GM12873 (cell line): ENCODE data around the gene DTX3L.

Source experiments
- CTCF ChIP-seq: IDR thresholded peaks from 2 replicates; pipeline ENCODE4 v1.5.1; 2012; ENCODE audit warnings: low read depth, mild to moderate bottlenecking, moderate library complexity, low read length, control low read depth; ENCODE audit not compliant: insufficient read depth; ENCODE audit errors: missing control alignments

The DTX3L gene

GRCh38 chr3:122548076-122548475 is 16.1 kb upstream of the DTX3L start:
- TF ChIP-seq CTCF: no peak

DNA sequence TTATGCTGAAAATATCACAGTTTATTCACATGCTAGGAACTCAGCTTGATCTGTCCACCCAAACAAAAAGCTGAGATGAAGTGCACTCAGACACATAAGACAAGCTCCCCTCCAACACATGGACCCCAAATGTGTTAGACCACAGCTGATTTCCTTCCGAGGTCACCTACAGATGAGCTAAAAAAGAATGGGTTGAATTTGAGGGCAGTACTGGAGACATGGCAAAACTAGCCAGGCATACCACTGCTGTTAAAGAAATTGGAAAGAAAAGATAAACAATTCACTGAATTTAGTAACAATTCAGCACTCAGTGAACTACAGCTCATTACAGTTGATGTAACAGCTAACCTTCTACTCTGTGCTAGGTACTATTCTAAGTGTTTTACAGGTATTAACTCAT is 15.5 kb upstream of the DTX3L start:
- TF ChIP-seq CTCF: no peak

DNA sequence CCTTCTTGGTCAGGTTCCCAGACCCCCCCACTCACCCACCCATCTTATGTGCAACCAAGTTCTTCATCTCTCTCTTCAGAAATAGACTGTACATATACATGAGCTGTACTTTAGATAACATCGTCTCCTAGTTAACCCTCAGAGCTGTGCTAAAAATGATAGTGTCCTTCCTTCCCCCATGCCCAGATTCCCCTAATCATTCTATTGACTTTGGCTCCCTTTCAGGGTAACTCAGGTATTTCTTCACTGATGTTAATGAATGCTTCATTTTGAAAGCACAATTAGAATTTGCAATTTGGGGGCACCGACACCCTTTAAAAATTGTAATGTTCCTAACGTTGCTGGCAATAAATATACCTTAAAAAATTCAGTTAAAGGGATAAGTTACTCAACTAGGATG is 11.0 kb upstream of the DTX3L start:
- no peak for TF ChIP-seq CTCF

GRCh38 chr3:122555275-122556071 is 8.7 kb upstream of the DTX3L start:
- TF ChIP-seq CTCF: no peak

- no peak for TF ChIP-seq CTCF
Measured at GRCh38 chr3:122557356-122557755, 6.8 kb upstream of the DTX3L start.

DNA sequence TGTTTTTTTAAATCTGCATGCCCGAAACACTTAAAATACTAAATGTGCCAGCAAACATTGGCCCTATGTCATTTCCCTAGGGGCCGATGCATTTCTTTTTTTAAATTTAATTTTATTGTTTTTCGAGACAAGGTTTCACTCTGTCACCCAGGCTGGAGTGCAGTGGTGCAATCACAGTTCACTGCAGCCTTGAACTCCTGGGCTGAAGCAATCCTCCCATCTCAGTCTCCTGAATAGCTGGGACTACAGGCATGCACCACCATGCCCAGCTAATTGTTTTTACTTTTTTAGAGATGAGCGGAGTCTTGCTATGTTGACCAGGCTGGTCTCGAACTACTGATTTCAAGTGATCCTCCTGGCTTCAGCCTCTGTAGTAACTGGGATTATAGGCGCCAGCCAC is 5.5 kb upstream of the DTX3L start:
- no peak for TF ChIP-seq CTCF

DNA sequence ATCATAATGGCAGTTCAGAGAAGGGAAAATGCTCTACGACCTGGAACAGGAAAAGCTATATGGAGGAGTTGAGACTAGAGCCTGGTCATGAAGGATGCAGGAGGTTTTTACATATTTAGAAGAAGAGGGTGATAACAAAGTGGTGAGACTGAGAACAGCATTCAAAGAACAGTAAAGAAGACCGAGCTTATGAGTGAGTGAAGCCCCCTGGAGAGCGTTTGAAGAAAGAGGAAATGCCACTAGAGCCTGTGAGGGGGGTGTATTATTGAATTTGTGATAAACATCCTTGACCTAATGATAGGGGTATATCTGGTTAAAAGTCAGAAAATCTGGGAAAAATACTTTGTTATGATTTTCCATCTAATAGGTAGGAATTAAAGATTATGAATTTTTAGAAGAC is 4.2 kb upstream of the DTX3L start:
- no peak for TF ChIP-seq CTCF
